22Rv1 (cell line): ENCODE measurements around the gene OR52D1.

Source experiments
- CTCF ChIP-seq: fragments of 450-650 bp; IDR thresholded peaks from 2 replicates; pipeline ENCODE4 v1.5.1; 2017; ENCODE audit warnings: mild to moderate bottlenecking
- ZFX ChIP-seq: fragments of 450-650 bp; IDR thresholded peaks from 2 replicates; pipeline ENCODE4 v1.6.1; 2017; ENCODE audit warnings: antibody characterized with exemption, borderline replicate concordance

GRCh38 chr11:5505363-5506048, 17.0 kb downstream of the OR52D1 start:
- TF ChIP-seq CTCF (no peak), ZFX (no peak)
